Keratinocyte (primary cell): ENCODE results near the gene TRIM39. TPM values are rescaled to one million over a fixed set of nuclear protein-coding genes. Genes with fewer than 3 reads are reported as not detected.

Experiments used
- DNase-seq: peaks from one replicate; pipeline ENCODE4 v3.0.0-alpha.2; 2011; ENCODE audit warnings: low read depth, missing footprints, low spot score
- FAIRE-seq: peaks from 2 replicates; lab custom pipeline; 2011; peaks lifted over from hg19 to GRCh38; lab: Jason Lieb, UNC
- H2AFZ ChIP-seq: 2 replicates; pipeline ENCODE4 v1.6.0; 2012; ENCODE audit warnings: low read length, control low read depth, inconsistent platforms; ENCODE audit not compliant: control insufficient read depth
- H3K27ac ChIP-seq: 2 replicates; pipeline ENCODE4 v1.5.1; 2011; ENCODE audit warnings: low read length; ENCODE audit not compliant: control insufficient read depth, insufficient read depth
- H3K27me3 ChIP-seq: 3 replicates; pipeline ENCODE4 v1.6.0; 2011; ENCODE audit warnings: low read length; ENCODE audit not compliant: control insufficient read depth, insufficient read depth; ENCODE audit errors: extremely low read depth
- H3K36me3 ChIP-seq, 2 experiments: 2 replicates in 1 of 2; 3 replicates in 1 of 2; pipeline ENCODE4 v1.5.1; 2011; ENCODE audit warnings: low read length in 2 of 2, mild to moderate bottlenecking in 1 of 2; ENCODE audit not compliant: control insufficient read depth in 2 of 2, insufficient read depth in 2 of 2; ENCODE audit errors: extremely low read depth in 1 of 2
- H3K4me1 ChIP-seq: 3 replicates; pipeline ENCODE4 v1.5.1; 2011; ENCODE audit warnings: low read length; ENCODE audit not compliant: control insufficient read depth, insufficient read depth; ENCODE audit errors: extremely low read depth
- H3K4me2 ChIP-seq: 3 replicates; pipeline ENCODE4 v1.6.0; 2011; ENCODE audit warnings: low read depth, low read length; ENCODE audit not compliant: control insufficient read depth, insufficient read depth; ENCODE audit errors: extremely low read depth
- H3K4me3 ChIP-seq, 3 experiments: fragments of 200-600 bp in 1 of 3; sonication (generic) in 1 of 3; 2 replicates in 2 of 3; 3 replicates in 1 of 3; pipeline ENCODE4 v1.5.1; 2011 to 2016; ENCODE audit warnings: low read length in 3 of 3, mild to moderate bottlenecking in 3 of 3, control low read depth in 2 of 3, inconsistent platforms in 1 of 3, low read depth in 1 of 3, mixed read lengths in 1 of 3, mixed run types in 1 of 3, moderate library complexity in 1 of 3; ENCODE audit not compliant: control insufficient read depth in 2 of 3, insufficient read depth in 2 of 3; ENCODE audit errors: extremely low read depth in 1 of 3
- H3K79me2 ChIP-seq: 2 replicates; pipeline ENCODE4 v1.6.0; 2012; ENCODE audit warnings: low read length; ENCODE audit not compliant: control insufficient read depth, insufficient read depth
- H3K9ac ChIP-seq: 3 replicates; pipeline ENCODE4 v1.6.0; 2011; ENCODE audit warnings: low read length; ENCODE audit not compliant: control insufficient read depth, insufficient read depth; ENCODE audit errors: extremely low read depth
- H3K9me1 ChIP-seq: 3 replicates; pipeline ENCODE4 v1.6.0; 2011; ENCODE audit warnings: low read length; ENCODE audit not compliant: control insufficient read depth, insufficient read depth; ENCODE audit errors: extremely low read depth
- H3K9me3 ChIP-seq: 2 replicates; pipeline ENCODE4 v1.5.1; 2012; ENCODE audit warnings: low read depth, low read length; ENCODE audit not compliant: control insufficient read depth
- H4K20me1 ChIP-seq: 3 replicates; pipeline ENCODE4 v1.6.0; 2011; ENCODE audit warnings: low read length; ENCODE audit not compliant: control insufficient read depth, insufficient read depth; ENCODE audit errors: extremely low read depth
- CTCF ChIP-seq, 3 experiments: IDR thresholded peaks in 1 of 3; conservative IDR thresholded peaks in 1 of 3; optimal IDR thresholded peaks in 1 of 3; 2 replicates in 2 of 3; 3 replicates in 1 of 3; pipeline versions ENCODE3 to v1.5.1; 2011; ENCODE audit warnings: low read length in 3 of 3, mild to moderate bottlenecking in 3 of 3, moderate library complexity in 2 of 3, control low read depth in 1 of 3, inconsistent platforms in 1 of 3; ENCODE audit not compliant: insufficient read depth in 2 of 3; ENCODE audit errors: extremely low read depth in 1 of 3
- EZH2 ChIP-seq: IDR thresholded peaks from one replicate; pipeline ENCODE4 v1.6.1; 2012; ENCODE audit warnings: inconsistent platforms, mild to moderate bottlenecking, low read length, moderate library complexity
- dilution Hi-C: fragments of 300-500 bp; cut with MboI; formaldehyde crosslinking; loops from one replicate; pipeline ENCODE4 v1.7.0; 2020; ENCODE audit warnings: low sequenced_read_pairs; ENCODE audit not compliant: extremely low pct_ligation_motif_present
- polyA plus RNA-seq, 5 experiments: library from polyadenylated mRNA; depleted of rRNA in 3 of 5; stranded (reverse) in 3 of 5; stranded (forward) in 1 of 5; unstranded in 1 of 5; fragments of >200 nt; gene quantifications; 1 replicate in 1 of 5; 2 replicates in 3 of 5; 3 replicates in 1 of 5; pipeline versions ENCODE4 v1.2.1 to v1.2.3, GENCODE V29; 2011 to 2012; ENCODE audit warnings: missing spikeins in 2 of 5, low read depth in 1 of 5, low replicate concordance in 1 of 5

Gene TRIM39
- polyA plus RNA-seq, 1 donor (not counting 4 experiments of a cell fraction or from before 2014, with no cell fraction given): 7.9 TPM

- Histone ChIP-seq H4K20me1 (peaks cover 2% of the 10 kb centered on the region), H3K9me3 (no peaks in the 10 kb centered on the region), H3K9me1 (no peaks in the 10 kb centered on the region), H3K36me3 (peaks cover 15 to 20% of the 10 kb centered on the region in 2 experiments), H3K9ac (no peak overlapping the region), H3K4me2 (no peak overlapping the region), H3K27me3 (no peaks in the 10 kb centered on the region), H3K27ac (no peak overlapping the region), H3K4me1 (no peaks in the 10 kb centered on the region), H2AFZ (no peak overlapping the region), H3K79me2 (peaks cover 65% of the 10 kb centered on the region), H3K4me3 (no peak overlapping the region)
- DNase-seq (no peak), FAIRE-seq (no peak)
- TF ChIP-seq EZH2 (no peak), CTCF (optimal IDR thresholded peaks at IDR 0.05 in 1 of 3, IDR thresholded peaks at IDR 0.05 in 1 of 3, conservative IDR thresholded peaks at IDR 0.05 in 1 of 3; ENCODE audit: extremely low read depth in 1 of 3, insufficient read depth in 2 of 3, low read length in 3 of 3) (no peak)
- dilution Hi-C loops: no loop called here
Observed at GRCh38 chr6:30311101-30311500, 15.6 kb upstream of the TRIM39 start.

- Histone ChIP-seq H3K27ac (no peak overlapping the region), H3K9ac (no peak overlapping the region), H3K4me3 (no peak overlapping the region), H3K9me3 (no peaks in the 10 kb centered on the region), H3K27me3 (no peaks in the 10 kb centered on the region), H3K79me2 (peaks cover 65% of the 10 kb centered on the region), H4K20me1 (peaks cover 2% of the 10 kb centered on the region), H3K4me1 (no peaks in the 10 kb centered on the region), H3K9me1 (no peaks in the 10 kb centered on the region), H3K4me2 (no peak overlapping the region), H3K36me3 (peaks cover 13 to 18% of the 10 kb centered on the region in 2 experiments), H2AFZ (no peak overlapping the region)
- TF ChIP-seq EZH2: no peak
- TF ChIP-seq CTCF (optimal IDR thresholded peaks at IDR 0.05 in 1 of 3, IDR thresholded peaks at IDR 0.05 in 1 of 3, conservative IDR thresholded peaks at IDR 0.05 in 1 of 3; ENCODE audit: extremely low read depth in 1 of 3, insufficient read depth in 2 of 3, low read length in 3 of 3): no peak
- DNase-seq (no peak), FAIRE-seq (no peak)
- dilution Hi-C loops: no loop called here
Observed at GRCh38 chr6:30311671-30312070, 15.1 kb upstream of the TRIM39 start.
